H1 (cell line): ENCODE data around the gene SCNN1A. TPM values are rescaled to one million over a fixed set of nuclear protein-coding genes. Genes with fewer than 3 reads are reported as not detected.
A peak's percentile ranks its signal among the peaks of the same experiment; 100 is the strongest.

ENCODE experiments used
- CTCF ChIA-PET: fragments of 300-600 bp; sonication (Branson Sonifier 250); formaldehyde crosslinking; loops from one replicate; lab custom pipeline; 2021; ENCODE audit not compliant: partially characterized antibody; lab: Charles Lee
- POLR2A ChIA-PET: fragments of 300-600 bp; sonication (Branson Sonifier 250); formaldehyde crosslinking; loops from one replicate; lab custom pipeline; 2021; ENCODE audit warnings: inconsistent platforms; ENCODE audit not compliant: partially characterized antibody; lab: Charles Lee
- DNase-seq, 2 experiments: peaks; one replicate each; pipeline versions ENCODE4 v3.0.0 to v3.0.0-alpha.2; 2010 to 2022; ENCODE audit warnings: low spot score in 2 of 2, low read depth in 1 of 2, mixed read lengths in 1 of 2
- FAIRE-seq: peaks from 2 replicates; lab custom pipeline; 2011; peaks lifted over from hg19 to GRCh38; lab: Jason Lieb, UNC
- H2AFZ ChIP-seq: 2 replicates; pipeline ENCODE4 v1.8.1; 2012; ENCODE audit warnings: low read length, inconsistent platforms
- H2AK5ac ChIP-seq: 2 replicates; pipeline ENCODE4 v1.6.1; 2013; ENCODE audit warnings: low read depth, low read length
- H2BK120ac ChIP-seq: replicated peaks from 2 replicates; pipeline ENCODE3; 2013; ENCODE audit warnings: low read depth, low read length, inconsistent platforms
- H2BK12ac ChIP-seq: 2 replicates; pipeline ENCODE4 v1.6.1; 2013; ENCODE audit warnings: low read depth, low read length
- H2BK15ac ChIP-seq: 2 replicates; pipeline ENCODE4 v1.6.1; 2013; ENCODE audit warnings: low read length
- H2BK20ac ChIP-seq: 2 replicates; pipeline ENCODE4 v1.6.1; 2013; ENCODE audit warnings: low read length
- H2BK5ac ChIP-seq: 2 replicates; pipeline ENCODE4 v1.6.1; 2013; ENCODE audit warnings: low read depth, low read length
- H3K14ac ChIP-seq: 2 replicates; pipeline ENCODE4 v1.6.1; 2013; ENCODE audit warnings: inconsistent platforms; ENCODE audit not compliant: insufficient read length
- H3K18ac ChIP-seq: 2 replicates; pipeline ENCODE4 v1.6.1; 2013; ENCODE audit warnings: low read length; ENCODE audit errors: extremely low read depth
- H3K23ac ChIP-seq: 2 replicates; pipeline ENCODE4 v1.6.1; 2013; ENCODE audit warnings: inconsistent platforms; ENCODE audit not compliant: insufficient read length
- H3K23me2 ChIP-seq: 2 replicates; pipeline ENCODE4 v1.6.1; 2013; ENCODE audit warnings: low read depth, low read length
- H3K27ac ChIP-seq: 2 replicates; pipeline ENCODE4 v1.6.1; 2011; ENCODE audit warnings: low read depth, low read length, inconsistent platforms
- H3K27me3 ChIP-seq, 4 experiments: replicated peaks in 1 of 4; 1 replicate in 1 of 4; 2 replicates in 3 of 4; pipeline versions ENCODE4 v1.6.1 to v1.8.1; 2011 to 2013; ENCODE audit warnings: low read length in 3 of 4, mild to moderate bottlenecking in 3 of 4, inconsistent platforms in 2 of 4, mixed read lengths in 2 of 4, moderate library complexity in 1 of 4; ENCODE audit not compliant: control insufficient read depth in 3 of 4, insufficient read depth in 3 of 4; ENCODE audit errors: extremely low read depth in 1 of 4
- H3K36me3 ChIP-seq, 4 experiments: 2 replicates each; pipeline versions ENCODE4 v1.6.1 to v1.8.1; 2011 to 2013; ENCODE audit warnings: mild to moderate bottlenecking in 4 of 4, low read length in 3 of 4, moderate library complexity in 2 of 4, control low read depth in 1 of 4, inconsistent platforms in 1 of 4; ENCODE audit not compliant: insufficient read depth in 4 of 4, control insufficient read depth in 2 of 4
- H3K4ac ChIP-seq: replicated peaks from 2 replicates; pipeline ENCODE3; 2013; ENCODE audit warnings: low read length, low read depth, mixed read lengths, inconsistent platforms; ENCODE audit not compliant: insufficient read length
- H3K4me1 ChIP-seq, 4 experiments: replicated peaks in 1 of 4; 1 replicate in 1 of 4; 2 replicates in 3 of 4; pipeline versions ENCODE4 v1.6.1 to v1.8.1; 2011 to 2013; ENCODE audit warnings: low read length in 3 of 4, inconsistent platforms in 2 of 4, mixed read lengths in 1 of 4; ENCODE audit not compliant: insufficient read depth in 4 of 4, control insufficient read depth in 3 of 4
- H3K4me2 ChIP-seq, 2 experiments: 2 replicates each; pipeline versions ENCODE4 v1.6.1 to v1.8.1; 2011 to 2013; ENCODE audit warnings: low read depth in 2 of 2, low read length in 2 of 2, control low read depth in 1 of 2, inconsistent platforms in 1 of 2, mild to moderate bottlenecking in 1 of 2; ENCODE audit not compliant: insufficient read depth in 1 of 2
- H3K4me3 ChIP-seq, 4 experiments: fragments of 200-600, 300-600 bp in 1 of 4; sonication (generic), shearing (Covaris generic), sonication (Bioruptor Twin) in 1 of 4; 2 replicates each; pipeline versions ENCODE4 v1.5.1 to v1.8.1; 2011 to 2016; ENCODE audit warnings: low read length in 4 of 4, low read depth in 3 of 4, control low read depth in 2 of 4, inconsistent platforms in 2 of 4, mild to moderate bottlenecking in 2 of 4, mixed read lengths in 1 of 4, moderate library complexity in 1 of 4; ENCODE audit not compliant: insufficient read depth in 2 of 4; ENCODE audit errors: extremely low read depth in 1 of 4
- H3K56ac ChIP-seq: replicated peaks from 2 replicates; pipeline ENCODE3; 2013; ENCODE audit warnings: low read depth, mild to moderate bottlenecking, mixed read lengths, low read length, inconsistent platforms; ENCODE audit not compliant: insufficient read length
- H3K79me1 ChIP-seq: 2 replicates; pipeline ENCODE4 v1.6.1; 2013; ENCODE audit warnings: low read depth, low read length, control low read depth
- H3K79me2 ChIP-seq, 2 experiments: 2 replicates each; pipeline versions ENCODE4 v1.6.1 to v1.8.1; 2012 to 2013; ENCODE audit warnings: low read length in 2 of 2, mild to moderate bottlenecking in 2 of 2, inconsistent platforms in 1 of 2; ENCODE audit not compliant: insufficient read depth in 2 of 2, control insufficient read depth in 1 of 2
- H3K9ac ChIP-seq, 4 experiments: replicated peaks in 1 of 4; 1 replicate in 1 of 4; 2 replicates in 3 of 4; pipeline versions ENCODE4 v1.6.1 to v1.8.1; 2011 to 2013; ENCODE audit warnings: low read depth in 3 of 4, low read length in 3 of 4, control low read depth in 2 of 4, mild to moderate bottlenecking in 2 of 4, moderate library complexity in 2 of 4, inconsistent platforms in 1 of 4; ENCODE audit errors: extremely low read depth in 1 of 4
- H3K9me3 ChIP-seq, 2 experiments: 2 replicates each; pipeline versions ENCODE4 v1.6.1 to v1.8.1; 2012 to 2013; ENCODE audit warnings: mild to moderate bottlenecking in 2 of 2, moderate library complexity in 2 of 2, control low read depth in 1 of 2, inconsistent platforms in 1 of 2, low read depth in 1 of 2, low read length in 1 of 2, mixed read lengths in 1 of 2; ENCODE audit not compliant: insufficient read depth in 2 of 2
- H4K20me1 ChIP-seq, 2 experiments: replicated peaks in 1 of 2; 2 replicates each; pipeline versions ENCODE3 to v1.8.1; 2011 to 2013; ENCODE audit warnings: inconsistent platforms in 2 of 2, low read length in 2 of 2, mild to moderate bottlenecking in 1 of 2; ENCODE audit not compliant: insufficient read depth in 2 of 2, control insufficient read depth in 1 of 2
- H4K5ac ChIP-seq: 2 replicates; pipeline ENCODE4 v1.6.1; 2013; ENCODE audit warnings: low read length, low read depth, mixed read lengths, inconsistent platforms; ENCODE audit not compliant: insufficient read length
- H4K8ac ChIP-seq: 2 replicates; pipeline ENCODE4 v1.8.0; 2013; ENCODE audit warnings: mild to moderate bottlenecking, moderate library complexity, low read length, inconsistent platforms; ENCODE audit not compliant: insufficient read depth; ENCODE audit errors: extremely low read depth
- H4K91ac ChIP-seq: replicated peaks from 2 replicates; pipeline ENCODE3; 2013; ENCODE audit warnings: low read length, mixed read lengths, inconsistent platforms; ENCODE audit not compliant: insufficient read length
- CBX8 ChIP-seq: fragments of 300-800, 300-1000 bp; sonication (generic); IDR thresholded peaks from 2 replicates; pipeline ENCODE4 v1.7.1; 2016; ENCODE audit warnings: low read depth, low read length, borderline replicate concordance
- CREB1 ChIP-seq: IDR thresholded peaks from 2 replicates; pipeline ENCODE4 v1.6.1; 2012; ENCODE audit warnings: inconsistent platforms
- CTBP2 ChIP-seq: IDR thresholded peaks from 2 replicates; pipeline ENCODE4 v1.7.0; 2011; ENCODE audit warnings: borderline replicate concordance, mild to moderate bottlenecking, moderate library complexity, mixed read lengths, low read length; ENCODE audit not compliant: insufficient read depth, insufficient read length
- PHF8 ChIP-seq: fragments of 200-600 bp; sonication (generic); conservative IDR thresholded peaks from 2 replicates; pipeline ENCODE4 v1.7.1; 2012; ENCODE audit warnings: low read depth, mild to moderate bottlenecking, inconsistent platforms, low read length, moderate library complexity
- RBBP5 ChIP-seq: IDR thresholded peaks from 2 replicates; pipeline ENCODE4 v1.7.1; 2012; ENCODE audit warnings: low read depth, mild to moderate bottlenecking, inconsistent platforms, low read length, moderate library complexity, borderline replicate concordance
- WGBS, 2 experiments: shearing (Covaris generic) in 1 of 2; methylation state at CpG; one replicate each; pipeline versions ENCODE4 v1.1.6 to v1.1.7; 2013 to 2015; ENCODE audit warnings: low lambda C conversion rate in 2 of 2, mixed read lengths in 2 of 2, inconsistent platforms in 1 of 2, low coverage in 1 of 2, missing lambda C conversion rate in 1 of 2; ENCODE audit not compliant: insufficient replicate concordance in 2 of 2, insufficient coverage in 1 of 2, insufficient read length in 1 of 2; ENCODE audit errors: extremely low coverage in 1 of 2, missing lambda C conversion rate in 1 of 2; 5-methylcytosine and 5-hydroxymethylcytosine counted together
- polyA plus RNA-seq, 7 experiments: library from polyadenylated mRNA; depleted of rRNA in 3 of 7; stranded (reverse) in 5 of 7; unstranded in 2 of 7; fragments of >200 nt in 5 of 7; fragments of 200-250 nt in 2 of 7; gene quantifications; 1 replicate in 5 of 7; 2 replicates in 1 of 7; 4 replicates in 1 of 7; pipeline versions ENCODE4 v1.2.1 to v1.2.3, GENCODE V29; 2011 to 2013; ENCODE audit warnings: missing spikeins in 2 of 7, mixed read lengths in 2 of 7
- total RNA-seq: library from RNA; stranded (reverse); fragmentation: NEBNext Ultra II Directional; extraction: Animal tissue kit (Norgen Biotek cat#: 25700); gene quantifications from 2 replicates; pipeline ENCODE4 v1.2.1, GENCODE V29; 2021
- TF ChIP-seq, protein P1 (sequence below): IDR thresholded peaks from 2 replicates; pipeline ENCODE4 v1.6.1; 2012; ENCODE audit warnings: inconsistent platforms
- TF ChIP-seq, protein P2 (sequence below), 3 experiments: IDR thresholded peaks; 1 replicate in 2 of 3; 2 replicates in 1 of 3; pipeline versions ENCODE4 v1.5.1 to v1.6.1; 2011; ENCODE audit warnings: low read length in 3 of 3, mild to moderate bottlenecking in 3 of 3, inconsistent platforms in 2 of 3, low read depth in 1 of 3, moderate library complexity in 1 of 3; ENCODE audit not compliant: insufficient read depth in 1 of 3; ENCODE audit errors: control extremely low read depth in 1 of 3

Gene SCNN1A
- total and polyA plus RNA-seq, 2 of the 8 experiments (the other 6 are each of a cell fraction or from before 2014, with no cell fraction given) = 85.5 to 156 TPM

DNA sequence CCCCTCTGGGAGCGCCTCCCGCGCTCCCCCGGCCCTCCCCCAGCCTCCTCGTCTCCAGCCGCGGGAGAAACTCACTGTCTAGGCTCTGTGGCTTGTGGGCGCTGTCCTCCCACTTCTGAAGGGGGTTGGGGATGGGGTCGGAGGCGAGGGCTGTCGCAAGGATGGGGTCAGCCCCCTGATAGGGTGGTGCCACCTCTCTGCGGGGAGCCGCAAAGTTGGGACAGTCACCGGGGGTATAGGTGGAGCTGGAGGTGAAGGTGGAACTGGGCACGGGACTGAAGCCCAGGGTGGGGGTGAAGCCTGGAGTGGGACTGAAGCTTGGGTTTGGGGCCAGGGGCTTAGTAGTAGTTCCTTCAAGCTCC lies 45.7 kb downstream of the SCNN1A start:
- Histone ChIP-seq H3K18ac (peak overlapping the region; percentile 60; the same call in 1 of the 2 replicates), H3K27me3 (no peaks in the 10 kb centered on the region), H4K8ac (no peak overlapping the region), H3K4ac (no peak overlapping the region), H2AFZ (no peak overlapping the region), H3K9me3 (no peaks in the 10 kb centered on the region), H2BK12ac (no peak overlapping the region), H3K23me2 (no peaks in the 10 kb centered on the region; the same call in 1 of the 2 replicates), H3K56ac (no peak overlapping the region), H3K79me2 (peaks cover 0 to 11% of the 10 kb centered on the region in 2 experiments; a peak in 2 of 4 replicates), H4K5ac (no peak overlapping the region), H4K91ac (no peak overlapping the region), H4K20me1 (no peaks in the 10 kb centered on the region), H2AK5ac (no peak overlapping the region), H3K9ac (no peak overlapping the region), H2BK5ac (no peak overlapping the region; the same call in 1 of the 2 replicates), H3K27ac (no peak overlapping the region), H2BK120ac (no peak overlapping the region), H3K4me1 (peaks cover 2 to 33% (median 16%) of the 10 kb centered on the region in 4 experiments), H3K4me3 (no peak overlapping the region; a peak in 1 of 8 replicates), H3K4me2 (peak overlapping the region; percentile 14 to 25; a peak in 1 of 4 replicates), H3K36me3 (peaks cover 17 to 47% (median 29%) of the 10 kb centered on the region in 4 experiments; a peak in 5 of 8 replicates), H2BK20ac (no peak overlapping the region), H2BK15ac (peak overlapping the region; percentile 46; the same call in 1 of the 2 replicates), H3K79me1 (no peaks in the 10 kb centered on the region; the same call in 1 of the 2 replicates)
- FAIRE-seq = no peak
- CTCF ChIA-PET = interaction anchor here (1.0 to 7.8 kb wide), 14 partner anchors 9 to 227 kb away, joined by 3 to 109 read pairs (median 6); partner anchors contain the start of genes CD9, IFFO1, SCNN1A and TNFRSF1A
- POLR2A ChIA-PET = interaction anchor here (0.7 to 17.5 kb wide), 14 partner anchors 8 to 204 kb away, joined by 3 to 286 read pairs (median 5); partner anchors contain the start of genes CD9, GAPDH, LTBR and SCNN1A
- TF ChIP-seq PHF8 (no peak), CREB1 (no peak), RBBP5 (no peak), CTBP2 (no peak), CBX8 (no peak)
- TF ChIP-seq, protein P1, sequence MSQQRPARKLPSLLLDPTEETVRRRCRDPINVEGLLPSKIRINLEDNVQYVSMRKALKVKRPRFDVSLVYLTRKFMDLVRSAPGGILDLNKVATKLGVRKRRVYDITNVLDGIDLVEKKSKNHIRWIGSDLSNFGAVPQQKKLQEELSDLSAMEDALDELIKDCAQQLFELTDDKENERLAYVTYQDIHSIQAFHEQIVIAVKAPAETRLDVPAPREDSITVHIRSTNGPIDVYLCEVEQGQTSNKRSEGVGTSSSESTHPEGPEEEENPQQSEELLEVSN = no peak
- TF ChIP-seq, protein P2, sequence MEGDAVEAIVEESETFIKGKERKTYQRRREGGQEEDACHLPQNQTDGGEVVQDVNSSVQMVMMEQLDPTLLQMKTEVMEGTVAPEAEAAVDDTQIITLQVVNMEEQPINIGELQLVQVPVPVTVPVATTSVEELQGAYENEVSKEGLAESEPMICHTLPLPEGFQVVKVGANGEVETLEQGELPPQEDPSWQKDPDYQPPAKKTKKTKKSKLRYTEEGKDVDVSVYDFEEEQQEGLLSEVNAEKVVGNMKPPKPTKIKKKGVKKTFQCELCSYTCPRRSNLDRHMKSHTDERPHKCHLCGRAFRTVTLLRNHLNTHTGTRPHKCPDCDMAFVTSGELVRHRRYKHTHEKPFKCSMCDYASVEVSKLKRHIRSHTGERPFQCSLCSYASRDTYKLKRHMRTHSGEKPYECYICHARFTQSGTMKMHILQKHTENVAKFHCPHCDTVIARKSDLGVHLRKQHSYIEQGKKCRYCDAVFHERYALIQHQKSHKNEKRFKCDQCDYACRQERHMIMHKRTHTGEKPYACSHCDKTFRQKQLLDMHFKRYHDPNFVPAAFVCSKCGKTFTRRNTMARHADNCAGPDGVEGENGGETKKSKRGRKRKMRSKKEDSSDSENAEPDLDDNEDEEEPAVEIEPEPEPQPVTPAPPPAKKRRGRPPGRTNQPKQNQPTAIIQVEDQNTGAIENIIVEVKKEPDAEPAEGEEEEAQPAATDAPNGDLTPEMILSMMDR (IDR thresholded peaks at IDR 0.05; ENCODE audit: control extremely low read depth in 1 of 3, insufficient read depth in 1 of 3, low read depth in 1 of 3, low read length in 3 of 3) = no peak
- TF ChIP-seq, all 59 proteins: peak for 0
- 51% methylated on average over 15 of the region's 15 CpGs; no CpG with 5 or more reads in 1 of the 2 experiments for WGBS, 2 experiments
- no peak overlapping the region for H3K23ac ChIP-seq
- H3K14ac ChIP-seq = no peak overlapping the region
- no peak for DNase-seq
